Measurements from ENCODE around the gene SLC25A19. TPM values are rescaled to one million over a fixed set of nuclear protein-coding genes. Genes with fewer than 3 reads are reported as not detected.

Gene SLC25A19
- total RNA-seq, 4 donors from 2014 or later, result 6.1 to 18.7 (median 14.4) TPM

DNA sequence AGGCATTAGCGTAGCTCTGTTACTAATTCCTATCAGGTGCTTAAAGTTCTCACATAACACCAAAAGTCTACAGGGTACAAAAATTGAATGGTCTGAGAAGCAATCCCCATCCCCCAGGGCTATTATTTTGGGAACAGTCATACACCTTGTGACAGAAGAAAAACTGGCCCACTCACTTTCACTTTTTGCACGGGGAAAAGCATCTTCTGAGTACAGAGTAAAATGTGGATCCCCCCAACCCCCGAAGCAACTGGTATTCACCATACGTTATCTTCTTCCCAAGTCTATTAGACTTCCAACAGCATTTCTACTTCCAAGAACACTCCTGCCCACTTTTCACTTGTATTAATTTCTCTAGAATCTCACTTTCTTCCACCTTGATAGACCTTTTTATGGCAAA is 39.7 kb downstream of the SLC25A19 start:
- peak overlapping the region in 1 of 4 donors; percentile 10 for H3K4me3 ChIP-seq
- no peak for TF ChIP-seq POLR2A (IDR thresholded peaks at IDR 0.05)
- TF ChIP-seq, protein P1, sequence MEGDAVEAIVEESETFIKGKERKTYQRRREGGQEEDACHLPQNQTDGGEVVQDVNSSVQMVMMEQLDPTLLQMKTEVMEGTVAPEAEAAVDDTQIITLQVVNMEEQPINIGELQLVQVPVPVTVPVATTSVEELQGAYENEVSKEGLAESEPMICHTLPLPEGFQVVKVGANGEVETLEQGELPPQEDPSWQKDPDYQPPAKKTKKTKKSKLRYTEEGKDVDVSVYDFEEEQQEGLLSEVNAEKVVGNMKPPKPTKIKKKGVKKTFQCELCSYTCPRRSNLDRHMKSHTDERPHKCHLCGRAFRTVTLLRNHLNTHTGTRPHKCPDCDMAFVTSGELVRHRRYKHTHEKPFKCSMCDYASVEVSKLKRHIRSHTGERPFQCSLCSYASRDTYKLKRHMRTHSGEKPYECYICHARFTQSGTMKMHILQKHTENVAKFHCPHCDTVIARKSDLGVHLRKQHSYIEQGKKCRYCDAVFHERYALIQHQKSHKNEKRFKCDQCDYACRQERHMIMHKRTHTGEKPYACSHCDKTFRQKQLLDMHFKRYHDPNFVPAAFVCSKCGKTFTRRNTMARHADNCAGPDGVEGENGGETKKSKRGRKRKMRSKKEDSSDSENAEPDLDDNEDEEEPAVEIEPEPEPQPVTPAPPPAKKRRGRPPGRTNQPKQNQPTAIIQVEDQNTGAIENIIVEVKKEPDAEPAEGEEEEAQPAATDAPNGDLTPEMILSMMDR (IDR thresholded peaks at IDR 0.05 in 4 of 5, conservative IDR thresholded peaks at IDR 0.05 in 1 of 5), result no peak
- H3K27me3 ChIP-seq, result no peaks in the 10 kb centered on the region
- peak overlapping the region; percentile 46 to 59 (median 50) for H3K27ac ChIP-seq
- no peak for ATAC-seq
- H3K9me3 ChIP-seq, result no peaks in the 10 kb centered on the region
- DNase-seq, result no peak
- in situ Hi-C loops (cut with MboI; ENCODE audit: low sequenced_read_pairs in 4 of 4) (no loop called here), intact Hi-C loops (cut with DNase I; ENCODE audit: low total_unique reads) (no loop called here)
- H3K4me1 ChIP-seq, result peaks cover 18 to 20% of the 10 kb centered on the region in 2 donors
- H3K36me3 ChIP-seq, result peaks cover 0 to 20% of the 10 kb centered on the region in 2 donors

DNA sequence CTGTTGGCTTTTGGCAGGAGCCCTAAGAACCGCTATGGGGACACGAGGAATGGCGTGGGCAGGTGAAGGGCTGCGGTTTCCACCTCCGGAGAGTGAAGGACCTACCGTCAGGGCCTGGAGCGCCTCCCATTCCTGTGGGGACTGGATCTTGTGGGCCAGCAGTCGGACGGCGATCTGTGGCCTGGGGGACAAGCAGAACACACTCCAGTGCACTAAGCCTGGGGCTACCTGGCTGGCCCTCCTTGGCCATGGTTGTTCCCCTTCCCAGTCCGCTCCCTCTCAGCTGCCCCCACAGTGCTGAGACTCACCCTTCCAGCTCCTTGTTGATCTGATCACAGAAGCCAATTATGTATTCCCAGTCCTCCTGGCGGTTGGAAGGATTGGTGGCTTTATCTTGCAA is 42.8 kb downstream of the SLC25A19 start:
- intact Hi-C loops (cut with DNase I; ENCODE audit: low total_unique reads) (no loop called here), in situ Hi-C loops (cut with MboI; ENCODE audit: low sequenced_read_pairs in 4 of 4) (no loop called here)
- H3K36me3 ChIP-seq, result peaks cover 0 to 49% of the 10 kb centered on the region in 2 donors
- no peaks in the 10 kb centered on the region for H3K9me3 ChIP-seq
- TF ChIP-seq, protein P1 (IDR thresholded peaks at IDR 0.05 in 4 of 5, conservative IDR thresholded peaks at IDR 0.05 in 1 of 5), result no peak
- no peak for TF ChIP-seq POLR2A (IDR thresholded peaks at IDR 0.05)
- DNase-seq (no peak), ATAC-seq (no peak)
- no peak overlapping the region for H3K27ac ChIP-seq
- H3K4me3 ChIP-seq, result no peak overlapping the region
- no peaks in the 10 kb centered on the region for H3K27me3 ChIP-seq
- peaks cover 27 to 28% of the 10 kb centered on the region in 2 donors for H3K4me1 ChIP-seq

DNA sequence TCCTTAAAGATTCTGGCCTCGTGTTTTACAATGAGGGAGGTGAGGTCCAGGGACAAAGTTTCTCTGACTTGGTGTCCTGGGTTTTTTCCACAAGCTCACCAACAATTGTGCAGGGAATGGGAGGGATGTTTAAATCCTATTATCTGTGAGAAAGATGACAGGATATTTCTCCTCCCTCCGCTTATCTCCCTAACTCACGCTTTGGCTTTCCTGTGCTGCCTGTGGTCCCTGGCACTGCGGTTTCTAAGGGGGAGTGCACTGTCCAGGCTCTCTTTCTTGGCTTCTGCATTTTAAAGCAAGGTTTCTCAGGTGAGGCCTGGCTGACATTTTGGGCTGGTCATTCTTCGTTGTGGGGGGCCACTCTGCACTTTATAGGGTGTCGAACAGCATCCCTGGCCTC is 44.2 kb downstream of the SLC25A19 start:
- Histone ChIP-seq H3K9me3 (no peaks in the 10 kb centered on the region), H3K4me3 (no peak overlapping the region), H3K4me1 (peaks cover 21 to 22% of the 10 kb centered on the region in 2 donors), H3K36me3 (peaks cover 0 to 63% of the 10 kb centered on the region in 2 donors), H3K27ac (peak overlapping the region in 1 of 4 donors; percentile 51), H3K27me3 (no peaks in the 10 kb centered on the region)
- intact Hi-C loops (cut with DNase I; ENCODE audit: low total_unique reads) (no loop called here), in situ Hi-C loops (cut with MboI; ENCODE audit: low sequenced_read_pairs in 4 of 4) (no loop called here)
- TF ChIP-seq, protein P1 (IDR thresholded peaks at IDR 0.05 in 4 of 5, conservative IDR thresholded peaks at IDR 0.05 in 1 of 5), result no peak
- no peak for TF ChIP-seq POLR2A (IDR thresholded peaks at IDR 0.05)
- no peak for ATAC-seq
- DNase-seq, result no peak

DNA sequence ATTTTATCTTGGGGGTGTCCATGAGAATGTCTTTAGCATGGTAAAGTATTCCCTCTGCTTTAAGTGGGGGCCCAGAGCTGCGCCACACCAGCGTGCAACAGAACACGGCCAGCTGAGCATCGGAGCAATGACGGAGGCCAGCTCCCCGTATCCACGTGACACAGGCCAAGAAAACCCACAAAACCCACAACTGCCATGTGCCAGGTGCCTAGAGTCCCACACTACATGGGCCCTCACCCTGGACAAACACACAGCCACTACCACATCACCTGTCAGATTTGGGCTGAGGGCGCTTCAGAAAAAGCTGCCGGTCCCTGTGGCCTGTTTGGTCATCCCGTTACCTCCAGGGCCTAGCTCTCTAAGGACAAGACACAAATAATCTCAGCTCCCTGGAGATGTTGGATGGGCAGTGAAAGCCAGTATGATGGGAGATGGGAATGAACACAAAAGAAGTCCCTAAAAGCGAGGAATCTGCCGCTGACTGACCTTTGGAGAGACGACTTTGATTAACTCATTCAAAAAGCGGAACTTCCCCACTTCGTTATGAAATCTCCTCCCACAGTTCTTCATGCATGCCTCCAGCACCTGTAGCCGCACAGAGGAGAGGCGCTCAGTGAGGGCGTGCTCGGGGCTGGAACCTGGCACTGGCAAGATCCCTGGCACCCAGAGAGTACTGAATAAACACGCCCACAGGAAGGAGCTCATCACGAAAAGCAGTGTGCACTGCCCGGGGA is 44.9 kb downstream of the SLC25A19 start:
- Histone ChIP-seq H3K27ac (peak overlapping the region in 2 of 4 donors; percentile 21 to 51), H3K4me3 (no peak overlapping the region), H3K4me1 (peaks cover 14 to 15% of the 10 kb centered on the region in 2 donors), H3K36me3 (peaks cover 0 to 70% of the 10 kb centered on the region in 2 donors), H3K27me3 (no peaks in the 10 kb centered on the region), H3K9me3 (no peaks in the 10 kb centered on the region)
- intact Hi-C loops (cut with DNase I; ENCODE audit: low total_unique reads) (no loop called here), in situ Hi-C loops (cut with MboI; ENCODE audit: low sequenced_read_pairs in 4 of 4) (no loop called here)
- TF ChIP-seq POLR2A (IDR thresholded peaks at IDR 0.05), result no peak
- TF ChIP-seq, protein P1 (IDR thresholded peaks at IDR 0.05 in 4 of 5, conservative IDR thresholded peaks at IDR 0.05 in 1 of 5), result no peak
- DNase-seq (no peak), ATAC-seq (no peak)
